Measurements from ENCODE around the gene COLQ.
"Not testable (repeated sequence)": the region's sequence is repeated elsewhere in the genome, so short reads cannot be mapped to it uniquely, and the experiment has no call there.

COLQ gene

DNA sequence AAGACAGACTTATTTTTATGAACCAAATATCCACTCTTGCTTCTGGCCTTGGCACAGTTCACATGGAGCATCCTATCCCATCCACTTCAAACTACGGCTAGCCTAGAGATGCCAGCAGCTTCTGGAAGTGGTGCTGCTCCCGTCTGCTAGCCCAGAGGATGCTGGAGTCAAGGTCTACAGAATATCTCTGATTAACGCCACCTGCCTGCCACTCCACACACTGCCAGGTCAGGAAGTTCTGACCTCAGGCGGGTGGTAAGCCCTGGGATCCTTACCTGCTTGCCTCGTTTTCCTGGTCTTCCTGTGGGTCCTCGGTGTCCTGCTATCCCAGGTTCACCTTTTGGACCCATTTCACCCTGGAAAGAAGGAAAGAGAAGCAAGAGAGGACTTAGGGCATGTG is 51.2 kb downstream of the COLQ start:
- WGBS, result 65% methylated on average over 6 of the region's 6 CpGs
- Histone ChIP-seq H3K27ac (ENCODE audit: low read depth, low read length) (no peak overlapping the region), H3K36me3 (ENCODE audit: insufficient read depth, low read length) (no peaks in the 10 kb centered on the region), H3K27me3 (ENCODE audit: insufficient read depth, low read length) (no peaks in the 10 kb centered on the region), H3K4me1 (ENCODE audit: insufficient read depth, low read length) (no peaks in the 10 kb centered on the region), H3K9ac (ENCODE audit: low read depth, low read length) (no peak overlapping the region), H3K9me3 (ENCODE audit: insufficient read depth, low read depth, low read length) (no peaks in the 10 kb centered on the region), H3K4me3 (ENCODE audit: low read length) (no peak overlapping the region)

DNA sequence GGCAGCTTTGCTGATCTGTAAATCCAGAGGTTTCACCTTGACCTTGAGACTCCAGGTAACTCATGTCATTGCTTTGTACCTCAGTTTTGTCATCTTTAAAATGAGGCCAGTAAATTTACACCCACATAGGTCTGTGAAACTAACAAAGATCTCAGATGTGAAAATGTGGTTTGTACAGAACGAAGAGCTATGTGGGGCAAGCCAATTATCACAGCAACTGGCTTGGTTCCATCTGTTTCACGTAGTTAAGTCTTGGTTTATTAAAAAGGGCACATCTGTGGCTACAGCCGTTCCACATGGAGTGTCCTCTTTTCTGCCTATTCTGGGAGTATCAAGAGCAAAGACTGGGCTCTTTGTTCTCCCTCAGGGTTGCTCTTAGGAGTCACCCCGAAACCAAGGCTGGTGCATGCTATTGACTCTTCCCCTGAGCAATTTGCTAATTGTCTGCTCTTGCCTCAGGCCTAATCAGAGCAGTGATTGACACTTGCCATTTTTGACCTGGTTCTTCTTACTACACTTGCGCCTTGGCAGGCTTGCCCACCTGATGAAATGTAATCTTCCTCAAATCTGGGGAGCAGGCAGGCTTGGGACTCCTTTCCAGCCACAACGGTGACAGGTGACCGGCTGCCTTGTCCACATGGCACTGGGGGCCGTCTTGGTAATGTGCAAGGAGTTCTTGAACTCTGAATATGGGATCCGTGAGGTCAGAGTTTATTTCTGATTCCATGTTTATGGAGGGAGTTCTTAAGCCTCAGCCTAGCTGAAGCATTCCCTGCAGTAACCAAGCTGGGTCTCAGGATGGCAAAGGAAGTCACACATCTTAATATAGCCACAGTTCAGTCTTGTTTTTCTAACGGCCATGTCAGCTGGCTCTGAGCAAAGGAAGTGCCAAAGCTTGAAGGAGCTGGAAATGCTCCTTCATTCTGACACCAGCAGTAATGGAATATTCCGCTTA is 54.0 kb downstream of the COLQ start:
- no peaks in the 10 kb centered on the region for H3K36me3 ChIP-seq (ENCODE audit: insufficient read depth, low read length)
- H3K9me3 ChIP-seq (ENCODE audit: insufficient read depth, low read depth, low read length), result no peaks in the 10 kb centered on the region
- H3K4me3 ChIP-seq (ENCODE audit: low read length), result no peak overlapping the region
- H3K27me3 ChIP-seq (ENCODE audit: insufficient read depth, low read length), result no peaks in the 10 kb centered on the region
- no peaks in the 10 kb centered on the region for H3K4me1 ChIP-seq (ENCODE audit: insufficient read depth, low read length)
- H3K9ac ChIP-seq (ENCODE audit: low read depth, low read length), result no peak overlapping the region
- WGBS, result 92% methylated on average over 11 of the region's 11 CpGs
- H3K27ac ChIP-seq (ENCODE audit: low read depth, low read length), result no peak overlapping the region

DNA sequence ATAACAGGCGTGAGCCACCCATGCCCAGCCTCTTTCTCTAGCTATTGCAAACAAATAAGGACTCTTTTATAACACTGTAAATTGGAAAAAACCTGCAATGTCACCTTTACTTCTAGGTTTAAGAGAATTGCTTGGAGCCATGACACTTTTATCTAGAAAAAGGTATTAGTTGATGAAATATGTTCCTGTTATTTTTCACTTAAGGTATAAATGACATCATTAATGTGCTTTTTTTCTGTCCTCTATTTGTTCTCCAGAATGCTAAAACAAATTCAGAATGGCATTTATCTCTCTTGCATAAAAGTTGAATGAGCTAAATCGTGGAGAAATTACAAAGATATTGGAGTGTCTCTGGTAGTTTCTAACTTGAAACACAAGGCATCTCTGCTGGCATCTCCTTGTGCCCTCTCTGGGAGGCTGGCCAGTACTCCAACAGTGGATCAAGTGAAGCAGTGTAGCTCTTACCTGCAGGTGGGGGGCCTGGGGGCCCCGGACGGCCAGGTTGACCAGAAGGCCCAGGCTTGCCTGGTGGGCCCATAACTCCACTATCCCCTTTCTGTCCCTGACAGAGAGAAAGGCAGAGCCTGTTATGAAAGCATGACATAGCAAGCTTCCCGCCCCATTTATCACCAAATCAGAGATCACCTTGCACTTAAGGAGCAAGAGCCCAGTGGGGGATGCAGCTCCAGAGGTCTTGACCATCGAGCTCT is 55.5 kb downstream of the COLQ start:
- H3K4me3 ChIP-seq (ENCODE audit: low read length), result no peak overlapping the region
- WGBS, result 93% methylated on average over 6 of the region's 6 CpGs

DNA sequence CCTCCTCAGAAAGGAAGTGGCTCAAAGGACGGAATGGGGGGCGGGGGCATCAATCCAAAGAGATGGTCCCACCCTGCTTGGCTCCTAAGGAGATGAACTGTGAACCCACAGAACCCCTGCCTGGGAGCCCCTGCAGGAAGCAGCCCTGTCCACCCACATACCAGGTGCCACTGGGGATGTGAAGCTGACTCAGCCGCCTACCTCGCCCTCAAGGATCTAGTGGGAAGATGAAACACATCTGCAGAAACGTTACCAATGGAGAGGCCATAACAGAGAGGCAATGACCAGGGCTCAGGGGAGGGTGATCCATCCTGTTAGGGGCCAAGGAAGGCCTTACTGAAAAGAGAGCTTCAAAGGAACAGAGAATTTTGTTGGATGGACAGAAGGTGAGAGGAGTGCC is 59.1 kb downstream of the COLQ start:
- H3K36me3 ChIP-seq (ENCODE audit: insufficient read depth, low read length), result no peaks in the 10 kb centered on the region
- no peak overlapping the region for H3K9ac ChIP-seq (ENCODE audit: low read depth, low read length)
- no peaks in the 10 kb centered on the region for H3K9me3 ChIP-seq (ENCODE audit: insufficient read depth, low read depth, low read length)
- no peaks in the 10 kb centered on the region for H3K4me1 ChIP-seq (ENCODE audit: insufficient read depth, low read length)
- H3K27ac ChIP-seq (ENCODE audit: low read depth, low read length), result no peak overlapping the region
- H3K4me3 ChIP-seq (ENCODE audit: low read length), result no peak overlapping the region
- H3K27me3 ChIP-seq (ENCODE audit: insufficient read depth, low read length), result no peaks in the 10 kb centered on the region
- 92% methylated on average over 5 of the region's 5 CpGs for WGBS

More for the DNA sequence above, 55.5 kb downstream of the COLQ start:
- H3K27me3 ChIP-seq (ENCODE audit: insufficient read depth, low read length), result no peaks in the 10 kb centered on the region
- no peaks in the 10 kb centered on the region for H3K4me1 ChIP-seq (ENCODE audit: insufficient read depth, low read length)
- H3K27ac ChIP-seq (ENCODE audit: low read depth, low read length), result no peak overlapping the region
- no peaks in the 10 kb centered on the region for H3K36me3 ChIP-seq (ENCODE audit: insufficient read depth, low read length)
- H3K9me3 ChIP-seq (ENCODE audit: insufficient read depth, low read depth, low read length), result no peaks in the 10 kb centered on the region
- H3K9ac ChIP-seq (ENCODE audit: low read depth, low read length), result no peak overlapping the region

DNA sequence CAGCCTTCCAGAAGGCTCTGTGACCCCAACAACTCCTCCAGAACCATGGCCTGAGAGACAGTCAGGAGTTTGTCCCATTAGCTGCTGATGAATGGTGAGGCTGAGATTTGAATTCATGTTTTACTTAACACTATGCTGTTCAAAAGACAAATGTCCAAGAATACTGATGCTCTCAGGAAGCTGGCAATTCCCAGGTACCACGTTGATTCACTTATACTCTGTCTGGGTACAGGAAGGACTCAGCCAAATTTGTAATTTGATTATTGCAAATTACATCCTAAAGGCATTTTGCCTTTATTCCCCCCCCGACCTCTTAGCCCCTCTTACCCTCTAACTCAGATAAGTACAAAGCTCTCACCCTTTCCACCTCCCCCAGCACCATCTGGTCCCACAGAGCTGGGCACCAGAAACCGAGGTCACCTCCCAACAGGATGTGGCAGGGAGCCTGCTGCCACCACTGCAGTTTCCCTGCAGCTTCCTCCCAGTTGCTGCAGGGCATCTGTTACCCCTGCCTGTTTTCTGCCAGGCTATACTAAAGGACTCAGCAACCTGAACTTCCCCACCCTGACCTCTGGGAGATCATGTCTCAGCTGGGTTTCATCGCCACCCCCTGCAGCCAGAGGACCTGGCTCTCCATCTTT is 60.5 kb downstream of the COLQ start:
- Histone ChIP-seq H3K9me3 (ENCODE audit: insufficient read depth, low read depth, low read length) (no peaks in the 10 kb centered on the region), H3K27me3 (ENCODE audit: insufficient read depth, low read length) (no peaks in the 10 kb centered on the region), H3K27ac (ENCODE audit: low read depth, low read length) (no peak overlapping the region), H3K4me1 (ENCODE audit: insufficient read depth, low read length) (no peaks in the 10 kb centered on the region), H3K9ac (ENCODE audit: low read depth, low read length) (no peak overlapping the region), H3K4me3 (ENCODE audit: low read length) (no peak overlapping the region), H3K36me3 (ENCODE audit: insufficient read depth, low read length) (no peaks in the 10 kb centered on the region)
- 84% methylated on average over 4 of the region's 4 CpGs for WGBS

DNA sequence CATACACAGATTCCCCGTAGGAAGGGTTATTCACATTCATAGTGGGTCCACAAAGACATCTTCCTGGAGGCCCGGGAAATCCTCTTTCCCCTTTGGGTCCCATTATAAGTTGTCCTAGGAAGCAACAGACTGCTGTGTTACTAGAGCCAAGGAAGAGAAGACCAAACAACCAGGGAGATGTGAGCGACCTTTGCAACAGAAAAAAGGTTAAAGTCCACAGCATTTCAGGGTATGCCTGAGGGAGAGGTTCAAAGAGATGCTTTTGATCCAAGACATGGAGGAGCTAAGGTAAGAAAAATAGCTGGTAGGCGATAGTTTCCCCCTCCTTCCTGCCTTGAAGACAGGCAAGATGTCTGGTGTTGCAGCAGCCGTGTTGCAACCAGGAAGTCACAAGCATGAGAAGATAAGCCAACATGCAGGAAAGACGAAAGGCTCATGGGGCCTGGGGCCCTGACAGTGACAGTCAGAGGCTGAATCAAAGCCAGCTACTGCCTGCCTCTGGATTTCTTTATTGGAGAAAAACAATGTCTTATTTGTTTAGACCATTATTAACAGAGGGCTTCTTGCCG is 63.2 kb downstream of the COLQ start:
- no peaks in the 10 kb centered on the region for H3K9me3 ChIP-seq (ENCODE audit: insufficient read depth, low read depth, low read length)
- WGBS, result 86% methylated on average over 6 of the region's 7 CpGs
- H3K36me3 ChIP-seq (ENCODE audit: insufficient read depth, low read length), result no peaks in the 10 kb centered on the region
- no peaks in the 10 kb centered on the region for H3K4me1 ChIP-seq (ENCODE audit: insufficient read depth, low read length)
- H3K4me3 ChIP-seq (ENCODE audit: low read length), result no peak overlapping the region
- H3K27ac ChIP-seq (ENCODE audit: low read depth, low read length), result no peak overlapping the region
- no peak overlapping the region for H3K9ac ChIP-seq (ENCODE audit: low read depth, low read length)
- no peaks in the 10 kb centered on the region for H3K27me3 ChIP-seq (ENCODE audit: insufficient read depth, low read length)

DNA sequence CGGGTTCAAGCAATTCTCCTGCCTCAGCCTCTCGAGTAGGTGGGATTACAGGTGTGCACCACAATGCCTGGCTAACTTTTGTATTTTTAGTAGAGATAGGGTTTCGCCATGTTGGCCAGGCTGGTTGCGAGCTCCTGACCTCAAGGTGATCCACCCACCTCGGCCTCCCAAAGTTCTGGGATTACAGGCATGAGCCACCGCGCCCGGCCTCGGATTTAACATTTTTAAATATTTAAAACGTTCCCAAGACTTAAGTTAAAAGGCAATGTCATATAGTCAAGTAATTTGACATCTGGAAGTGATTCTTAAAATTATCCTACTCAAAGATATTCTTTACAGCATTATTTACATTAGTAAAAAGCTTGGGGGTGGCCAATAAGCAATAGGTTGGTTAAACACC is 64.6 kb downstream of the COLQ start:
- not testable (repeated sequence) for H3K36me3 ChIP-seq (ENCODE audit: insufficient read depth, low read length); H3K9ac ChIP-seq (ENCODE audit: low read depth, low read length); H3K4me1 ChIP-seq (ENCODE audit: insufficient read depth, low read length); H3K4me3 ChIP-seq (ENCODE audit: low read length); H3K9me3 ChIP-seq (ENCODE audit: insufficient read depth, low read depth, low read length); H3K27ac ChIP-seq (ENCODE audit: low read depth, low read length); H3K27me3 ChIP-seq (ENCODE audit: insufficient read depth, low read length)
- 94% methylated on average over 5 of the region's 10 CpGs for WGBS

DNA sequence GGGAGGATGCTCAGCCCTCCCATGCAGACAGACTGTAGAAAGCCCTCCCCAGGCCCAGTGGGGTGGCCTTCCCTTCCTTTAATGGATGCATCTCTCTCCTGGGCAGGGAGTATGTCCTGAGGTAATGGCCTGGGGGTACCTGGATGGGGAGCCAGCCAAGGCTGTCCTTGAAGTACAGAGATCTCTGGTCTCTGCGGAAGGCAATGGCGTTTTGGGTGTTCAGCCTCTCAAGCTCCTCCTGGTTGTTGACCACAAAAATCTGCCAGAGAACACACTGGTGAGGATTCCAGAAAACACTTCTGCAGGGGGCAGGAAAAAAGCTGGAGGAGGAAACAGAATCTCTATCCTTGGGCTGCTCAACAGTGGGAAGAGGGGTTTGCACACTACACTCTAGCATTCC is 65.2 kb downstream of the COLQ start:
- H3K4me3 ChIP-seq (ENCODE audit: low read length), result no peak overlapping the region
- H3K9me3 ChIP-seq (ENCODE audit: insufficient read depth, low read depth, low read length), result no peaks in the 10 kb centered on the region
- H3K27me3 ChIP-seq (ENCODE audit: insufficient read depth, low read length), result no peaks in the 10 kb centered on the region
- H3K9ac ChIP-seq (ENCODE audit: low read depth, low read length), result no peak overlapping the region
- WGBS, result 94% methylated on average over 2 of the region's 2 CpGs
- H3K4me1 ChIP-seq (ENCODE audit: insufficient read depth, low read length), result no peaks in the 10 kb centered on the region
- no peak overlapping the region for H3K27ac ChIP-seq (ENCODE audit: low read depth, low read length)
- H3K36me3 ChIP-seq (ENCODE audit: insufficient read depth, low read length), result no peaks in the 10 kb centered on the region

DNA sequence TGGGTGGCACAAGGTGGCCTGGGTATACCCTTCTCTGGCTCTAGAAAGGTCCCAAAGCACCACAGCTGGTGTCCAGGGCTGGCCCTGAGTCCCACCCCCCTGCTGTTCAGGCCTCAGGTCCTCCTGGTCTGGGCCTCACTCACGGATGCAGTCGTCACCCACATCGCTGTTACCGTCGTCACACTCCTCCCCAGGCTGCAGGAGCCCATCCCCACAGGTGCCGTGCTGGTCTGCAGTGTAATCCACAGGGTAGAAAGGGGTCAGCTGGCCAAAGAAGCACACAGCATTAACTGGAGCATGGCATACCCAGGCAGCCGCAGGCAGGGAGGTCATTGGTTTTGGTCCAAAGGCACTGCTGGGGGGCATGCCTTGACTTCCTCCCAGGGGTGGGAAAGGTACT is 65.8 kb downstream of the COLQ start:
- H3K9me3 ChIP-seq (ENCODE audit: insufficient read depth, low read depth, low read length), result no peaks in the 10 kb centered on the region
- H3K9ac ChIP-seq (ENCODE audit: low read depth, low read length), result no peak overlapping the region
- no peak overlapping the region for H3K4me3 ChIP-seq (ENCODE audit: low read length)
- 92% methylated on average over 7 of the region's 7 CpGs for WGBS
- no peaks in the 10 kb centered on the region for H3K4me1 ChIP-seq (ENCODE audit: insufficient read depth, low read length)
- no peak overlapping the region for H3K27ac ChIP-seq (ENCODE audit: low read depth, low read length)
- H3K27me3 ChIP-seq (ENCODE audit: insufficient read depth, low read length), result no peaks in the 10 kb centered on the region
- H3K36me3 ChIP-seq (ENCODE audit: insufficient read depth, low read length), result no peaks in the 10 kb centered on the region

DNA sequence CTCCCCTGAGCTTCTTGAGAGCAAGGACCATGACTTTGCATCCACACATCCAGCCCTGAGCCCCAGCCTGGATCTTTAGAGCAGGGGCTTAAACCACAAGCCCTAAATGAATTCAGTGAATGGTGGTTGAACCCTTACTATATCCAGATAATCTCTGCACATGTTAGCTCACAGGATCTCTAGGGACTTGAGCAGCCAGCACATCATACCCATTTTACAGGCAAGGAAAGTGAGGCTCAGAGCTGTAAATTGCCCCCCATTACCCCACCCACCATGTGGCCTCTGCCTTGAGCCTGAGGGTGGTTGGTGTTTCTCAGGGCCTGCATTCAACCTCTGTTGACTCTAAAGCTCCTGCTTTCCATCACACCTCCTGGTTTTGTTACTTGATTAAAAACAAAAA is 66.5 kb downstream of the COLQ start:
- Histone ChIP-seq H3K4me1 (ENCODE audit: insufficient read depth, low read length) (no peaks in the 10 kb centered on the region), H3K9ac (ENCODE audit: low read depth, low read length) (no peak overlapping the region), H3K27ac (ENCODE audit: low read depth, low read length) (no peak overlapping the region), H3K27me3 (ENCODE audit: insufficient read depth, low read length) (no peaks in the 10 kb centered on the region), H3K36me3 (ENCODE audit: insufficient read depth, low read length) (no peaks in the 10 kb centered on the region), H3K9me3 (ENCODE audit: insufficient read depth, low read depth, low read length) (no peaks in the 10 kb centered on the region), H3K4me3 (ENCODE audit: low read length) (no peak overlapping the region)

Data from HUES64 (cell line).